GM18519 (cell line): ENCODE measurements around the gene PA2G4.

Source experiments
- ATAC-seq: cut with Tn5 transposase; IDR thresholded peaks from one replicate; pipeline ENCODE4 v1.9.1; 2021; ENCODE audit warnings: mild to moderate bottlenecking, moderate library complexity; ENCODE audit not compliant: unreplicated experiment, low FRiP score

PA2G4 gene

GRCh38 chr12:56162468-56163290, 58.3 kb downstream of the PA2G4 start:
- ATAC-seq = no peak
